Fibroblast of the conjunctiva (primary cell): ENCODE data around the gene CDR2L.
"Not testable (repeated sequence)": the region's sequence is repeated elsewhere in the genome, so short reads cannot be mapped to it uniquely, and the experiment has no call there.

ENCODE experiments used
- DNase-seq: peaks from one replicate; pipeline ENCODE4 v3.0.0-alpha.2; 2010; ENCODE audit warnings: low read depth

Gene CDR2L

DNA sequence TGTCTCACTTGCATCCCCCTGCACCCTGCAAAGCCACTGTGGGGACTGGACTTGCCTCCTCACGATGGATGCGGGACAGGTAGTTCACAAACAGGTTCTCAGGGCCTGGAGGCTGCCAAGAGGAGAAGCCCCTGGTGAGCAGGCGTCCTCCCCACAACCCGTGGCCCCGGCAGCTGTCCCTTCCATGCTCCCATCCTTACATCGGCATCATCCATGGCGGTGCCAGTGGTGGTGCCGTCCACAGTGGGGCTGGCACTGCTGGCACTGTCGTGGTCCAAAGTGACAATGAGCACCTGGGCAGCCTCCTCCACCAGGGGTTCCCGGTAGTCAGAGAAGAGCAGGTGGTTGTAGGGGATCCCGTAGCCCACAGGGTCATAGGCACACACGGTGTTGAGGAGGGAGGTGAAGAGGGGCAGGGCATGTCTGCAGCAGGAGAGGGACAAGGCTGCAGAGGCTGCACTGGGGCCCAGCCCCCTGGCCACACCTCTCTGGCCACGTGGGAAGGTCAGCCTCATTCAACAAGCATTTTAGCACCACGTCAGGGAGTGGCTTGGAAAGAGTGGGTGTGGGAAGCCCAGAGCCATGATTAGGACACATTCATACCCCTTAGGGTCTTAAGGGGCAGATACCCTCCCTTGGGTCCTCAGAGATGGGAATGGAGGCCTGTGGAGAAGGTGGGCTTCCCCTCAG, 27.5 kb upstream of the CDR2L start:
- no peak for DNase-seq

DNA sequence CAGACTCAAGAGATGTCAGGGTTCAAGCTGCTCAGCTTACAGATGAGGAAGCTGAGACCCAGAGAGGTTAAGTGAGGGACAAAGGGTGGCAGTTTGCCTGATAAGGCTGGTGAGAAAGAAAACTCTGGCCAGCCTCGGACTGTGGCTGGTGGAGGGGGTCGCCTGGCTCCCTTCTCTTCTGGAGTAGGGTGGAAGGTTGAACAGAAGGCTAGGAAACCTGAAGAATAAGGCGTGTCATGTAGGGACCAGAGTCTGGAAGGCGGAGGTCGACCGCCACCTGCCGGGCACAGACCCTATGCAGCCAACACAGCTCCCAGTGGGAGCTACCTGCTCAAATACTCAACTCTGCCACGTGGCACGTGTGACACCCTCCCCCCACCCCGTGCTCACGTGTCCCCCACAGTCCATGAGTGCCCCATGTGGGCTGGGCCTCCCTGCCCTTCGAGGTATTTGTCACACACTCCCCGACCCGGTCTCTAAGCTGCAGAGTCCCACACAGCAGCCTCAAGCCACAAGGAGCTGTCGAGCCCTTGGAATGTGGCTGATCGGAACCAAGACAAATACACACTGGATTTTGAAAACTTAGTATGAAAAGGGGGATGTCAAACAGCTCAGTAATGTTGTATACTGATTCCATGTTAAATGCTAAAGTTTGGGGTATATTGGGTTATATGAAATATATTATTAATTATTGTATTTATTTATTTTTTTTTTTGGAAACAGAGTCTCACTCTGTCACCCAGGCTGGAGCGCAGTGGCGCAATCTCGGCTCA, 26.7 kb upstream of the CDR2L start:
- no peak for DNase-seq

DNA sequence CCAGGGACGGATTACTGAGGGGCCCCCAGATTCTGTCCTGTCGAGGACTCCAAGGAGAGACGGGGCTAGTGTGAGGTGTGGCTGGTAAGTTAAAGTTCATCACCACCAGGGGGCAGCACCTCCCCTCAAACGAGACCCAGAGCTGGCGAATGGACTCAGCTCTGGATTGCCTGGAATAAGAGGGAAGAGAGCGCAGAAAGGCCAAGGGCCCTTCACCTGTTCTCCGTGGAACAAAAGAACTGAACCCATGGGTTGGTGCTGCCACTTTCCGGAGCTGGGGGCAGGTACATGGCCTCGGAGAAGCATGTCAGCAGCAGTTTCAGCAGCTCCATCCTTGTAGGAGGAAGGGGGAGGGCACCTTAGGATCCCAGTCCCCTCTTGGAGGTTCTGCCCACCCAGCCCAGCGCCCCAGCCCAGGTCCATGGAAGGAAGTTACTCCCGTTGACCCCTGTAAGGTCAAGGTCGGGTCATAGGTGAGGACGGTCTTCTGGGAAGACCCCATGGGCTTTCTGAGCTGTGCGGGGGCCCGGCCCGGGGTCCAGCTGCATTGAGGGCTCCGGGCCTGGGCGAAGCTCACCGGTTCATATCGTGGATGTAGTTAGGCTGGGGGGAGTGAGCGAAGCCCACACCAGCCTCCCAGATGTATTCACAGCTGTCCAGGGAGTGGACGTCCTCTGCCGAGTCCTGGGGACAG, 25.6 kb upstream of the CDR2L start:
- DNase-seq, result peak; percentile 81

DNA sequence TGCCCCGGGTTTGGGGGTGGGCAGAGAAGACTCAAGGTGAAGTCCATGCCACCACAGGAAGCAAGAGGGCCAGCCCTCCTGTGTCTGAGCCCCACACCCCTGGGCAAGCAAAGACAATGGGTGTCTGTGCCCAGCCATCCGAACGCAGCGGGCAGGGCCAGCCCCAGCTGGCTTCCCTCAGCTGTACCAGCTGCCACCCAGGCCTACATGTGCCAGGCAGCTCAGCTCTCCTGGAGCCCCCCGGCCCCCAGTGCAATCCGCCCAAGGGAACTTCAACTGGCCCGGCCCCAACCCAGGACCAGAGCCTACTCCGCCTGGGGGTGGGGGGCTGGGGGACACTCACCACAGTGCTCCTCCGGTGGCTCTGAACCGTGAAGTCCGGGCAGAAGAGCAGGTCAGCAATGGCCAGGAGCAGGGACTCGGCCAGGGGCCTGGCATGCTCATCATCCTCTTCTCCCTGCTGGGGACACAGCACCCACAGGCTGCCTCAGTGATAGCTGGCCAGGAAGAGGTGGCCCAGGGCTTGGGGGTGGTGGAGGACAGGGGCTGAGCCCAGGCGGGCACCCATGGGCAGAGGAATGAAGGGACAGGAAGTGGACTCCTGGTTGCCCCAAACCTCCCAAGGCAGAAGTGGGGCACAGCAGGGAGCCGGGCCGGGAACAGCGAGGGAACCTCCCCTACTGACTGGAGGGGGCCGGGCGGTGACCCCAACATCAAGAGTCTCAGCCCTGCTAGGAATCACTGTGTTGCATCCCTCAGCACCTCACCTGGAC, 24.6 kb upstream of the CDR2L start:
- no peak for DNase-seq

DNA sequence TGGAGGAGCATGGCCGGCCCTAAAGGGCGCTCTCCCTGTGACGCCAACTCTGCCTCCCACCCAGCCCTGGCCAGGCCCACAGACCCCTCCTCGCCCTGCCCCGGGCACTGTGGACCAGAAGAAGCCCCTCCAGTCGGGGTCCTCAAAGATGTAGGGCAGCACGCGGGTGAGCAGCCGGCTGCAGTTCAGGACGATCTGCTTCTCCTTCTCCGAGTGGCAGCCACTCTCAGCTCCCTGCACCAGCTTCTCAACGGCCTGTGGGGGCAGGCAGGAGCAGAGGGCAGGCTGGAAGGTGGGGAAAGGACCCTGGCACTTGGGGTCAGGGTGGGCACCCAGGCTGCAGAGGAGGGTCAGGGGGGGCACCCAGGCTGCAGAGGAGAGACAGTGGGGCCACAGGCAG, 23.8 kb upstream of the CDR2L start:
- no peak for DNase-seq

DNA sequence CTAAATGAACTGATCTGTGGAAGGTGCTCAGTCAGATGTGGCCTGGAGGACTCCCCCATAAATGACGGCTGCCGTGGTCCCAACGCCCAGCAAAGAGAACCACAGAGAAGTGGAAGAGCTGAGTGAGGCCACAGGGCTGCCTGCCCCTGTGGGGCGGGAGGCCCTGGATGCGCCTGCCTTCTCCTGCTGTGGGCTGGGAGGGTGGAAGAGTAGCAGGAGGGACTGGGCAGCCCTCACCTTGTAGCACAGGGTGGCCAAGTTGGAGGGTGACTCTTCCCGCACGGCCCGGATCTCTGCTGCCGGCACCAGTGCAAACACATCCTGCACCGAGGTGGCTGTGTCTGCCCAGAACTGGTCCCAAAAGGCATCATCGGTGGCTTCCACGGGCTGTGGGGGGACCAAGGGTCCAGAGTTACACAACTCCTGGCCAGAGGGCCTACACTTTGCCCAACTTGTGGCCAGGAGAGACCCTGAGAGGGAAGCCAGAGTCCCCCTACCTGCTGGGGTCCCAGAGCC, 23.1 kb upstream of the CDR2L start:
- DNase-seq, result no peak

DNA sequence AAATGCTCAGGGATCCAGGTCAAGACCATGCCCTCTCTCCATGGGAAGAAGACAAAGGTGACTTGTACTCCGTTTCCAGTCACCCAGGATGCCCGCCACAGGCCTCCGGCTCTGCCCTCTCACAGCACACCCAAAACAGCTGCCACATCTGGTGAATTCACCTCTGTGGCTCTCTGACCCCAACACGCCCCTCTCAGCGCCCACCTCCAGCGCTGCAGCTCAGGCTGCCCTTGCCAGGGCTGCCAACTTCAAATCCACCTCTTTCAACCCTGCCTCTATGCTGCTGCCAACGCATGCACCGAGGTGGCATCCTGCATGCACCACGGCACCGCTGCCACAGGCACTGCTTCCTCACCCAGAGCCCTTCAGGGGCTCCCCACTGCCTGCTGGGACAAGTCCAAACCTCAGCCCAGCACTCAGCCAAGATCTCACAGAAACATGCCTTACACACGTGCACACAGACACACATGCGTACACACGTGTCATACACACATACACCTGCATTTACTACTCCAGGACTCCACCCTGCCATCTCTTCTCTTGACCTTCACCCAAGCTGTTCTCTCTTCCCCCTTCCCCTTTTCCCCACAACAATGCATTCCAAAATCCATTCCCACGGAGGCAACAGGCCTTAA, 22.3 kb upstream of the CDR2L start:
- DNase-seq, result no peak

DNA sequence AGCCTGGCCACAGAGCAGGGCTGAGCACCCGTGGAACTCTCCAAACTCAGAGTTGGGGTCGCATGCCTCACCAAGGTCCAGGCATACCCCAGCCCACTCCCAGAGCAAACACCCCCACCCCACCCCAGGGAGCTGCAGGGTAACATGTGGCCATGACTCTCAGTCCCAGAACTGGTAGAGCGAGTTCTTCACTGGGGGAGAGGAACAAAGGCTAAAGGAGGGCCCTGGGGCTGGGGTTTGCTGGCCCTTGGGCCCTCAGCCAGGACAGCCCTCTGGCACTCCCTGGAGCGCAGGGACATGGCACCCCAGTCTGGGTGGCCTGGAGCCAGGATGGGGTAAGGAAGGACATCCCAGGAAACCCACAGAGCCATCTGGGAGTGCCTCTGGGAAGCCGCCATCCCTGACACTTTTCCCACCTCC, 19.1 kb upstream of the CDR2L start:
- DNase-seq, result no peak

DNA sequence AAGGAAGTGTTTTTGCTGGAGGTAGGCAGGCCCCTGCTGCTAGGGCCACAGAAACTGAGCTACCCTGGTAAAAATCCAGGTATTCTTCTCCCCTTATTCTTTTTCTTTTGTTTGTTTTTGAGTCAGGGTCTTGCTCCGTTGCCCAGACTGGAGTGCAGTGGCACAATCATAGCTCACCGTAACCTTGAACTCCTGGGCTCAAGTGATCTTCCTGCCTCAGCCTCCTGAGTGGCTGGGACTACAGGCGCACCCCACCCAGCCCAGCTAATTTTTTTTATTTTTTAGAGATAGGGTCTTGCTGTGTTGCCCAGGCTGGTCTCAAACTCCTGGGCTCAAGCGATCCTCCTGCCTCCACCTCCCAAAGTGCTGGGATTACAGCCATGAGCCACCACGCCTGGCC, 17.9 kb upstream of the CDR2L start:
- DNase-seq, result not testable (repeated sequence)

DNA sequence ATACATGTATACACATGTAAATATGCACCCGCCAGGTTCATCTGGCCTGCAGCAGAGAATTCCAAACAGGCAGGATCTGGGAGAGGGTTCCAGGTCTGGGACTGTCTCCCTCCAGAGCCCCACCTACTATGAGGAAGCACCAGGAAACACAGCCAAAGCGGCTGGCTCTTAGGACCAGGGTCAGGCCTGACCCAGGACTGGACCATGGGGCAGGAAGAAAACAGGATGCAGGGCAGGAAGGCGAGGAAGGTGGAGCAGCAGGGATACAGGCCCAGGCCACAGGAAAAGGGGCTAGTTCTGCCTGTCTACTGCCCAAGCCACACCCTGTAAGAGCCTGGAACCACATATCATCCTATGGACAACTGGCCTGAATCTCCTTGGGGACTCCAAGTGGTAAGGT, 17.0 kb upstream of the CDR2L start:
- no peak for DNase-seq

DNA sequence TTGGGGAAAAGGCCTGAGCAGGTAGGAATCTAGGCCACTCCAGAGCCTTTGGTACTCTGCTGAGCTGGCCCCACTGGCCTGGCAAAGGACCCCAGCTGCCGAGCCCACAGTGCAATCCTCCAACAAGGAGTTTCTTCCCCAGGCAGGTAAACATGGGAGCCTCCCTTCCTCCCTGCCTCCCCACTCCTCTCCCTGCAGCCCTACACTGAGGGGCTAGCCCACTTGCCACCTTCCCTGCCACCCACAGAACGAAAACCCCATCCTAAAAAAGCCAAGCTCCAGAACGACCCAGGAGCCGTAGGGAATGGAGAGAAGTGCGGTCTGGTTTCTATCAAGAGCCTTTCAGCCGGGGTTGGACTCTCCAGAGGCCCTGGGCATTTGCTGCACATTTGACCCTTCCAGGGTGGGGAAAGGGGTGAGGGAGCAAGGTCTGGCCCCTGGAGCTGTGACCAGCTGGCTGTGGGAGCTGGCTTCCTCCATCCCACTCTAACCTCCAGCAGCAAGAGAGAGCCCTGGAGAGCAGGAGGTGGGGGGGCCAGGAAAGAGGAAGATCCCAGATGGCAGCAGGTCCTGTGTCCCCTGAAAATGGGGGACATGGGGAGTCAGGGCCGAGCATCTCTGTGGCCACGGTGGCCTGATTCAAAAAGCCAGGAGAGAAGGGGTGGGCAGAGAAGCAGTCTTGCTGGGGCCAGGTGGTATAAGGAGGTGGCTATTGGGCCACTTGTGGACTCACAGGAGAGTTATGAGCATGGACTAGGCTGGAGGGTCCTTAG, 16.2 kb upstream of the CDR2L start:
- DNase-seq, result no peak

DNA sequence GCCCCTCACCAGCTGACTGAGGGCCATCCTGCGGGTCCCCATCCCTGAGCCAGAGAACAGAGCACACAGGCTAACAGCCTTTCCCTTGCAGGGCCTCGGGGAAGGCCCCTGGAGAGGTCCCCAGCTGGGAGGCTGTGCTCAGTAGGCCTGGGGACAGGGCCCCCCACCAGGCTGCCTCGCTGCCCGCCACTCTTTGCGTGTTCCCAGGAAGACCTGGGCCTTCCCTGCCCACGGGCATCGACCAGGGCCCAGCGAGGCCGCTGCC, 15.7 kb upstream of the CDR2L start:
- no peak for DNase-seq

DNA sequence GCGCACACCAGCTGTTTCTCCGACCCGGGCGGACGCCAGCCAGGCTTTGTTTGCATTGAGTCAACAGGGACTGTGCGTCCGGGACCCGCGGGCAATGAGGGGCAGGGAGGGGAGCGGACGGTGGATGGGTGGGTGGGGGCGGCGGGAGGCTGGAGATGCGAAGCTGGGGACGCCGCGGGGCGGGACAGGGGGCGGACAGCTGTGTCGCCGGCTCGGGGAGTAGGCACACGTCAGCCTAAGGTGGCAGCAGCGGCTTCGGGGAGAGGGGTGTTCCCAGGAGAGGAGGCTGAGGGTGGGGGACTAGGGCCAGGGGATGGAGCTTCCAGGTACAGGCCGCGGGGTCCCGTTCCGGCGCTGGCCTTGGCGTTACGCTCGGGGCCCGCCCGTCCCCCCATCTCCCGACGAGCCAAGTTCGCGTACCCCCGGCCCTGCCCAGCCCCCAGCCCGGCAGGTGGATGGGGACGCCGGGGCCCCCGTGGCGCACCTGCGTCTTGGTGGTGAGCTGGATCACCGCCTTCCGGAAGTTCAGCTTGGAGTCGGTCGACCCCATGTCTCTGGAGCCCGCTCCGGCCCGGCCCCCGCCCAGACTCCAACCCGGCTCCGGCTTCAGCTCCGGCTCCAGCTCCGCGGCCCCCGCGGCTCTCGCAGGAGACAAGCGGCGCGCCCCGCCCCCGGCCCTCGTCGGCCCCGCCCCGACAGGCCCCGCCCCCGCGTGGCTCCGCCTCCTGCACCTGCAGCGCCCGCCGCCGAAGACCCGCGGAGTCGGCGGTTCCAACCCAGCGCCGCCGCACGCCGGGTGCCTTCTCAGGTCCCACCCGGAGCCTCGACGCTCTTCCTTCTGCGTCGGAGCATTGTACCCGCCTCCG, 15.1 kb upstream of the CDR2L start, which contains the start of gene HID1:
Gene HID1 (minus strand): TSS at position 653 of the 866 bp plus-strand sequence. CDS start 103 bp downstream, at position 550.
- DNase-seq, result no peak

DNA sequence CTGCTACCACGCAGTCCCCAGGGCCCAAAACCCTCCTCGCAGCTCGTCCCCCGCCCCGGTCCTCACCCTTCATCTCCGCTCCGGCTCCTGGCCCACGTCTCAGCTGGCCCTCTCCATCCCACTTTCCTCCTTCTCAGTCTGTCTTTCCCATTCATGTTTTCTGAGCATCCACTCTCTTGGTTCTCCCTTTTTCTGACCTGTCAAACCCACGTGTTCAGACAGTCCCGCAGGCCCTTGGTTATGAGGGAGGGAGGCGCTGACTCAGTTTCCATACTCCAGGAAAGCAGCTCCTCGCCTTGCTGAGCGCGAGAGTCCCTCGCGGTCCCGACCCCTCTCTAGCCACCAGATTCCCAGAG, 14.5 kb upstream of the CDR2L start:
- DNase-seq, result no peak

DNA sequence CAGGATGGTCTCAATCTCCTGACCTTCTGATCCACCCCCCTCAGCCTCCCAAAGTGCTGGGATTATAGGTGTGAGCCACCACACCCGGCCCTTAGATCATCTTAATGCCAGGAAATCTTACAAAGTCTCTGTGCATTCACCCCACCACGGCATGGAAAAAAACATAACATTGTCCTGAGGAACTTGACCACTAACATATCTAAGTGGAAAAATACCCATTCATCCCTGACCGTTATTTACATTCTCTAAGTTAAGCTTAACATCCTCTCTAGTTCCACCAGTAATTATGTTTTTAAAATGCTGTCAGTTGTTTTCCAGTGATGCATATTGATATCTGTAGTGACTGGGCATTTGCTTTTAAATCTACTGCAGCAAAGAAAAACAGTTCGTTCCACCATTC, 11.5 kb upstream of the CDR2L start:
- DNase-seq, result no peak

DNA sequence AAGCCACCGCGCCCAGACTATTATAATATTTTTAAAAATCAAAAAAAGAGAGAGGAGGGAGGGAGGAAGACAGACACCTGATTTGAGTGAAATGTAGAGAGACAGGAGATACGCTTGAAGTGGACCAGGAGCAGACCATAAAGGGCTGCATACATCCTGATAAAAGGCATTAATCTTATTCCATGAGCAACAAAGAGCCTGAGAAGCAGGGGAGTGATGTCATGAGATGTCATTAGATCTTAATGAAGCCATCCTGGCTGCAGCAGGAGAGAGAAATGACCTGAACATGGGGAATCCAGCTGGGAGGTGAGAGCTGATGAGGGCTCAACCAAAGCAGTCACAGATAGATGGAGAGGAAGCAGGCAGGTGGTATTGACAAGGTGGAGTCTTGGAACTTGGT, 9.6 kb upstream of the CDR2L start:
- no peak for DNase-seq

DNA sequence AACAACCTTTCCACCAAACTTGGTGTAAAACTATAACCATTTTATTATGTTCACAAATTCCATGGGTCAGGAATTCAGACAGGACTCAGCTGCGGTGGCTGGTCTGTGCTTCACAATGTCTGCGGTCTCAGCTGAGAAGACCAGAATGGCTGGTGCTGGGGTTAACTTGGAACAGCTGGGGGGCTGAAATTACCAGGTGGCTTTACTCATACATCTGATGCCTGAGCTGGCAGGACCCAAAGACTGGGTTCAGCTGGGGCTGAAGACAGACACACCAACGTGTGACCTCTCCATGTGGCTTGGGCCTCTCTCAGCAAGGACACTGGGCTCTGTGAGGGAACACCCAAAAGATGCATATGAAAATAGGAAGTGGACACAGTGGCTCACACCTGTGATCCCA, 9.2 kb upstream of the CDR2L start:
- DNase-seq, result no peak

DNA sequence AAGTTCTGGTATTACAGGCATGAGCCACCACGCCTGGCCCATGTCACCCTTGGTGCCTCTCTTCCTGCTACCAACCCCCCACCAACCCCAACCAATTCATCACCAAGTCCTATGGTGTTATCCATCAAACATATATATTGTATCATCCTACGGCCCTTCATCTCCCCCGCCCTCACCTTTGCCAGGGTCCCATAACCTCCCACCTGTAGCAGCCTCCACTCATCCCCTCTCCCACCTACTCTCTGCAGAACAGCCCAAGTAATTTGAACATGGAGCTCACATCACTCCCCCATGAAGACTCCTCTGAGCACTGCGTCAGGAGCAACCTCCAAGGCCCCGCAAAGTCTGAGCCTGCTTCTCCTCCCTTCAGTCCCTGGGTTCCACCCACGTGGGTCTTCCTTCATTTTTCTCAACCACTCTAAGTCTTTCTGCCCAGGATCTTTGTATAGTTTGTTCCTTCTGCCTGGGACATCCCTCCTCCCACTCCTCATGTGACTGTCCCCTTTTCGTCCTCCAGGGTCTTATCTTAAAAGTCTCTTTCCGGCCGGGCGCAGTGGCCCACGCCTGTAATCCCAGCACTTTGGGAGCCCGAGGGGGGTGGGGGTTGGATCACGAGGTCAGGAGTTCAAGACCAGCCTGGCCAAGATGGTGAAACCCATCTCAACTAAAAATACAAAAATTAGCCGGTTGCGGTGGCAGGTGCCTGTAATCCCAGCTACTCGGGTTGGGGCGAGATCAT, 7.9 kb upstream of the CDR2L start:
- DNase-seq, result no peak

DNA sequence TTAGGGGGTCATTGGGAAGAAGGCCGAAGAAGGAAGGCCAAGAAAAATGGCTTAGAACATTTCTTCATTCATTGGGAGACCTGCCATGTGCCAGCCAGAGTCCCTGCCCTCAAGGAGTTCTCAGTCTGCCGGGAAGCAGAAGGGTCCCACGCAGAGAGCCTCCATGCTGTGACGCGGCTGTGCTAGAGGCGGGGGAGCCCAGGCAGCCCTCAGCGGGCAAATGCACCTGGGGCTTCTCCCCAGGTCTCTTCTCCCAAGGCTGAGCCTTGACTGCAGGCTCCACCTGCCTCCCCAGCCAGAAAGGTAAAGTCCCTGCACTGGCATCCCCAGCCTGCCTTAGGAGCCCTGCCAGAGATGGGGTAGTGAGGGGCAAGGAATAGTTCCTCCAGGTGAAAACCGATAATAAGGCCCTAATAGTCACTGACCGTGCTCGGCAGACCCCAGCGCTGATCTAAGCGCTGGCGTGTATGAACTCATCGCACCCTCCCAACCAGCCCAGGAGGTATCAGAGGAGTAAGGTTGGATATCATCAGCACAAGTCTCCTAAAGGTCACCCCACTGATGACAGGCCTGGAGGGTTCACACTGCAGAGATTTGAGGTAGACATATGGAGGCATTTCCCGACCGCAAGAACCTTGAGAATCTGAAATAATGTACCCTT, 6.0 kb upstream of the CDR2L start:
- DNase-seq, result no peak
